ENCODE data around the gene KCNH6.

The KCNH6 gene

GRCh38 chr17:63537001-63537400, 13.8 kb downstream of the KCNH6 start:
- DNase-seq: no peak

- DNase-seq: no peak
Observed at GRCh38 chr17:63537991-63538692, 15.0 kb downstream of the KCNH6 start.

- DNase-seq: no peak
Observed at GRCh38 chr17:63538693-63539595, 15.8 kb downstream of the KCNH6 start.

GRCh38 chr17:63540590-63540989, 17.4 kb downstream of the KCNH6 start:
- no peak for DNase-seq

GRCh38 chr17:63542218-63542545, 19.0 kb downstream of the KCNH6 start:
- DNase-seq: no peak

- DNase-seq: peak; percentile 83
Observed at GRCh38 chr17:63542942-63543821, 20.0 kb downstream of the KCNH6 start.

GRCh38 chr17:63543822-63544420, 20.8 kb downstream of the KCNH6 start:
- DNase-seq: no peak

- no peak for DNase-seq
Observed at GRCh38 chr17:63544467-63545301, 21.5 kb downstream of the KCNH6 start.

- DNase-seq: no peak
Observed at GRCh38 chr17:63546308-63547082, 23.3 kb downstream of the KCNH6 start.

GRCh38 chr17:63547083-63547523, 23.9 kb downstream of the KCNH6 start:
- no peak for DNase-seq

- no peak for DNase-seq
Observed at GRCh38 chr17:63549289-63549945, 26.3 kb downstream of the KCNH6 start.

GRCh38 chr17:63549946-63550816, 27.0 kb downstream of the KCNH6 start, which contains the start of gene DCAF7:
TSS of gene DCAF7 (plus strand) at chr17:63550477. CDS start at chr17:63550678, 201 bp downstream.
- peak; percentile 99 for DNase-seq

GRCh38 chr17:63550817-63551639, 27.9 kb downstream of the KCNH6 start:
- peak; percentile 60 for DNase-seq

GRCh38 chr17:63552211-63552610, 29.1 kb downstream of the KCNH6 start:
- no peak for DNase-seq

- no peak for DNase-seq
Observed at GRCh38 chr17:63555500-63556156, 32.5 kb downstream of the KCNH6 start.

- DNase-seq: no peak
Observed at GRCh38 chr17:63557416-63557815, 34.3 kb downstream of the KCNH6 start.

- no peak for DNase-seq
Observed at GRCh38 chr17:63558441-63558840, 35.3 kb downstream of the KCNH6 start.

GRCh38 chr17:63561819-63562218, 38.7 kb downstream of the KCNH6 start:
- DNase-seq: no peak
